HuH-7.5 (cell line): ENCODE data around the gene VTCN1.
"Not testable (repeated sequence)": the region's sequence is repeated elsewhere in the genome, so short reads cannot be mapped to it uniquely, and the experiment has no call there.

Experiments
- DNase-seq: peaks from one replicate; pipeline ENCODE4 v3.0.0; 2011; ENCODE audit warnings: low spot score

Gene VTCN1

GRCh38 chr1:117122330-117123025 lies 88.2 kb downstream of the VTCN1 start:
- DNase-seq, result peak; percentile 9

- peak; percentile 87 for DNase-seq
These were observed 89.0 kb downstream of the VTCN1 start, which contains the start of gene TRIM45 for GRCh38 chr1:117121589-117122329. TSS of gene TRIM45 (minus strand) at chr1:117121749. CDS start at chr1:117121201, 548 bp downstream.

- DNase-seq, result peak; percentile 39
These were observed 89.7 kb downstream of the VTCN1 start for GRCh38 chr1:117120774-117121588.

GRCh38 chr1:117119144-117119543 lies 91.6 kb downstream of the VTCN1 start:
- not testable (repeated sequence) for DNase-seq

- DNase-seq, result no peak
These were observed 92.6 kb downstream of the VTCN1 start for GRCh38 chr1:117118137-117118536.

GRCh38 chr1:117117697-117118096 lies 93.0 kb downstream of the VTCN1 start:
- no peak for DNase-seq

GRCh38 chr1:117116784-117117130 lies 94.0 kb downstream of the VTCN1 start:
- no peak for DNase-seq

GRCh38 chr1:117116090-117116783 lies 94.5 kb downstream of the VTCN1 start:
- DNase-seq, result no peak

- no peak for DNase-seq
These were observed 95.8 kb downstream of the VTCN1 start for GRCh38 chr1:117114877-117115276.

GRCh38 chr1:117113199-117113598 lies 97.5 kb downstream of the VTCN1 start:
- no peak for DNase-seq

- DNase-seq, result no peak
These were observed 98.5 kb downstream of the VTCN1 start for GRCh38 chr1:117112047-117112717.

GRCh38 chr1:117110774-117111173 lies 100.0 kb downstream of the VTCN1 start:
- DNase-seq, result no peak

- DNase-seq, result no peak
These were observed 103.4 kb downstream of the VTCN1 start for GRCh38 chr1:117107364-117107763.

- DNase-seq, result no peak
These were observed 104.2 kb downstream of the VTCN1 start for GRCh38 chr1:117106478-117106877.

- DNase-seq, result no peak
These were observed 105.0 kb downstream of the VTCN1 start for GRCh38 chr1:117105722-117106121.

GRCh38 chr1:117104986-117105385 lies 105.7 kb downstream of the VTCN1 start:
- DNase-seq, result no peak

GRCh38 chr1:117101858-117102257 lies 108.9 kb downstream of the VTCN1 start:
- DNase-seq, result not testable (repeated sequence)

GRCh38 chr1:117101334-117101733 lies 109.4 kb downstream of the VTCN1 start:
- DNase-seq, result no peak

- DNase-seq, result no peak
These were observed 112.3 kb downstream of the VTCN1 start for GRCh38 chr1:117098287-117098890.

- DNase-seq, result no peak
These were observed 113.3 kb downstream of the VTCN1 start for GRCh38 chr1:117097443-117097842.

GRCh38 chr1:117096951-117097408 lies 113.7 kb downstream of the VTCN1 start:
- no peak for DNase-seq
